Peyer's patch (tissue), 4 donors: ENCODE measurements around the gene TSPAN18. TPM values are rescaled to one million over a fixed set of nuclear protein-coding genes. Genes with fewer than 3 reads are reported as not detected.

Source experiments
- DNase-seq, 3 donors: peaks; one replicate each; pipeline ENCODE4 v3.0.0-alpha.2; 2017 to 2019
- H3K27ac ChIP-seq, 4 donors: fragments of 200-600 bp; sonication (generic); one replicate each; pipeline ENCODE4 v1.5.1; 2016 to 2019
- H3K27me3 ChIP-seq, 2 donors: fragments of 200-600 bp; sonication (generic); one replicate each; pipeline ENCODE4 v1.5.1; 2019
- H3K36me3 ChIP-seq, 3 donors: fragments of 200-600 bp; sonication (generic); one replicate each; pipeline ENCODE4 v1.5.1; 2016 to 2019
- H3K4me1 ChIP-seq, 4 donors: fragments of 200-600 bp; sonication (generic); one replicate each; pipeline ENCODE4 v1.5.1; 2016 to 2019
- H3K4me3 ChIP-seq, 4 donors: fragments of 200-600 bp; sonication (generic); 1 replicate in 3 of 4; 2 replicates in 1 of 4; pipeline ENCODE4 v1.5.1; 2016 to 2019; ENCODE audit warnings: mild to moderate bottlenecking in 1 of 4
- H3K9me3 ChIP-seq, 4 donors: fragments of 200-600 bp; sonication (generic); one replicate each; pipeline ENCODE4 v1.5.1; 2016 to 2019; ENCODE audit warnings: mild to moderate bottlenecking in 1 of 4
- POLR2A ChIP-seq, 2 donors: fragments of 450-650 bp; IDR thresholded peaks; one replicate each; pipeline ENCODE4 v1.5.1; 2017; ENCODE audit warnings: antibody characterized with exemption in 2 of 2, mild to moderate bottlenecking in 2 of 2, moderate library complexity in 2 of 2
- total RNA-seq, 4 donors: library from RNA; depleted of rRNA; stranded (reverse); fragments of >200 nt; gene quantifications; one replicate each; pipeline ENCODE4 v1.1.0, GENCODE V29; 2016
- TF ChIP-seq, protein P1 (sequence below), 6 experiments: fragments of 450-650 bp in 4 of 6; fragments of 200-600 bp in 2 of 6; sonication (generic) in 1 of 6; IDR thresholded peaks; one replicate each; pipeline ENCODE4 v1.5.1; 2017 to 2019; ENCODE audit warnings: antibody characterized with exemption in 6 of 6, mild to moderate bottlenecking in 3 of 6, moderate library complexity in 1 of 6

The TSPAN18 gene
- total RNA-seq, 4 donors from 2014 or later: 1.1 to 19.8 (median 3.1) TPM

DNA sequence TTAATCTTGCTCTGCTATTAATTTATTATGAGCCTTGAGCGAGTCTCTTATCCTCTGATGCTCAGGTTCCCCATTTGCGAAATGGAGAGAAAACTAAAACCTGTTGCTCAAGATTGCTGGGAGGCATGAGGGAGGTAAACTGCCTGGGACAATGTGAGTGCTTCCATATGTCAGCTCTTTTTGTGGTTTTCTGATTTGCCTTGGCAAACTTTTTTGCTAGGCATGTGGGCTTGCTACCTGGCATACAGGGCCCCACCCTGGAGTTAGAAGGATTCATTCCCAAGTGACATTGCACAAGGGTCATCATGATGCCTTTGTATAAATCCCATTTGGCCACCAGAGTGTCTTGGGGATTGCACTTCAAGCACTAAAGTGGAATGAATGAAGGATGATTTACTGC lies 22.4 kb downstream of the TSPAN18 start:
- Histone ChIP-seq H3K27ac (no peak overlapping the region), H3K36me3 (no peaks in the 10 kb centered on the region), H3K4me1 (peaks cover 0 to 11% (median 0%) of the 10 kb centered on the region in 4 donors), H3K27me3 (no peaks in the 10 kb centered on the region), H3K9me3 (no peaks in the 10 kb centered on the region), H3K4me3 (no peak overlapping the region)
- no peak for DNase-seq
- no peak for TF ChIP-seq POLR2A (IDR thresholded peaks at IDR 0.05)
- TF ChIP-seq, protein P1, sequence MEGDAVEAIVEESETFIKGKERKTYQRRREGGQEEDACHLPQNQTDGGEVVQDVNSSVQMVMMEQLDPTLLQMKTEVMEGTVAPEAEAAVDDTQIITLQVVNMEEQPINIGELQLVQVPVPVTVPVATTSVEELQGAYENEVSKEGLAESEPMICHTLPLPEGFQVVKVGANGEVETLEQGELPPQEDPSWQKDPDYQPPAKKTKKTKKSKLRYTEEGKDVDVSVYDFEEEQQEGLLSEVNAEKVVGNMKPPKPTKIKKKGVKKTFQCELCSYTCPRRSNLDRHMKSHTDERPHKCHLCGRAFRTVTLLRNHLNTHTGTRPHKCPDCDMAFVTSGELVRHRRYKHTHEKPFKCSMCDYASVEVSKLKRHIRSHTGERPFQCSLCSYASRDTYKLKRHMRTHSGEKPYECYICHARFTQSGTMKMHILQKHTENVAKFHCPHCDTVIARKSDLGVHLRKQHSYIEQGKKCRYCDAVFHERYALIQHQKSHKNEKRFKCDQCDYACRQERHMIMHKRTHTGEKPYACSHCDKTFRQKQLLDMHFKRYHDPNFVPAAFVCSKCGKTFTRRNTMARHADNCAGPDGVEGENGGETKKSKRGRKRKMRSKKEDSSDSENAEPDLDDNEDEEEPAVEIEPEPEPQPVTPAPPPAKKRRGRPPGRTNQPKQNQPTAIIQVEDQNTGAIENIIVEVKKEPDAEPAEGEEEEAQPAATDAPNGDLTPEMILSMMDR (IDR thresholded peaks at IDR 0.05): no peak

DNA sequence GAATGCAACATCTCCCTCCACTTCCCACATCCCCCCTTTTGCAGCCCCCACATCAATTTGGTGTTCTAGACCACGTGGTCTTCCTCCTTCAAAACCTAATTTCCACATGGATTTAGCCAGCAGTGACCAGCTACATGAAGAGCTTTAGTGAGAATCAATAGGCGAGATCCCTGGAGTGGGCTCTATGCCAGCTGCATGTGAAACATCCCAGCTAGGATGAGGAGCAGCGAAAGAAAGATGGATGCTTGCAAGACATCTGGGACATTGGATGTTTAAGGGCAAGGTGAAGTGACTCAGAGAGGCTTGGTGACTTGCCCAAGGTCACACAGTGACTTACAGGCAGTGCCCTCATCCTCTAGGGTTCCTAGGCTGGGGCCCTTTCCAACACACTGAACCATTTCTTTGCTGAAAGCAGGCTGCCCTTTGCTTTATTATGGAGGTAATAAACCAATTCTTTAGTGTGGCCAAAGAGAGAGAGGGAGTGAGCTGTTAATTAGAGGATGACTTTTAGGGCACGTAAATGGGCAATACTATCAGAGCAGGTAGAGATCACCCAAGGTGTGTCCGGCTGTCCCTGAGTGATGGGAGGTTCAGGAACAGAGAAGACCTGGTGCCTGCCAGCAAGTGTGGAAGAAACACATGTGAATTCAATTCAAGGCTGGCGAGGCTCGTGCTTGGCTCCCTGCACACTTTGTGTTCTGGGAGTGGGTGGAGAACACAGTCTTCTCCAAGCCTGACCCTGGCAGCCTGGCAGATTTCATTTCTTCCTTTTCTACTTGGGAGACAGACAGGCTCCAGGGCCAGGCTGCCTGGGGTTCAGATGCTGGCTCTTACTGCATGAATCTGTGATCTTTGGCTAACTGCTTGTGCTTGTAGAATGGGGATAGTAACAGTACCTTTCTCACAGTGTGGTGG lies 24.0 kb downstream of the TSPAN18 start:
- H3K27me3 ChIP-seq: no peaks in the 10 kb centered on the region
- peak in 1 of 3 donors; percentile 54 for DNase-seq
- peak overlapping the region in 1 of 4 donors; percentile 1 for H3K27ac ChIP-seq
- H3K4me3 ChIP-seq: no peak overlapping the region
- no peaks in the 10 kb centered on the region for H3K4me1 ChIP-seq
- H3K9me3 ChIP-seq: no peaks in the 10 kb centered on the region
- no peak for TF ChIP-seq POLR2A (IDR thresholded peaks at IDR 0.05)
- TF ChIP-seq, protein P1 (IDR thresholded peaks at IDR 0.05): no peak
- no peaks in the 10 kb centered on the region for H3K36me3 ChIP-seq

DNA sequence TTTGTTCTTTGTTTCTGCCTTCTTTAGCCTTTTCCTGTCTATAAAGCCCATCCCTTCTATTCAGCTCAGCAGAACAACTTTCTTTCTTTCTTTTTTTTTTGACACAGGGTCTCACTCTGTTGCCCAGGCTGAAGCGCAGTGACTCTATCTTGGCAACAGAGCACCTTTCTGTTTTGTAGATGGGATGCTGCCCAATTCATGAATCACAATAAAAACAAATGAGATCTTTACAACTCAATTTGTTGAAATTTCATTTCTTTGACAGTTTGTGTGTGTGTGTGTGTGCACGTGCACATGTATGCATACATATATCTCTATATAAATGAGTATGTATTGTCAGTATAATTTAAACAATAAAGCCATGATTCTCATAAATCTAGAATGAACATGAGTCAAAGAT lies 25.5 kb downstream of the TSPAN18 start:
- H3K9me3 ChIP-seq: no peaks in the 10 kb centered on the region
- H3K36me3 ChIP-seq: no peaks in the 10 kb centered on the region
- H3K27me3 ChIP-seq: no peaks in the 10 kb centered on the region
- TF ChIP-seq POLR2A (IDR thresholded peaks at IDR 0.05): no peak
- TF ChIP-seq, protein P1 (IDR thresholded peaks at IDR 0.05): no peak
- DNase-seq: no peak
- H3K4me3 ChIP-seq: no peak overlapping the region
- no peak overlapping the region for H3K27ac ChIP-seq
- no peaks in the 10 kb centered on the region for H3K4me1 ChIP-seq

DNA sequence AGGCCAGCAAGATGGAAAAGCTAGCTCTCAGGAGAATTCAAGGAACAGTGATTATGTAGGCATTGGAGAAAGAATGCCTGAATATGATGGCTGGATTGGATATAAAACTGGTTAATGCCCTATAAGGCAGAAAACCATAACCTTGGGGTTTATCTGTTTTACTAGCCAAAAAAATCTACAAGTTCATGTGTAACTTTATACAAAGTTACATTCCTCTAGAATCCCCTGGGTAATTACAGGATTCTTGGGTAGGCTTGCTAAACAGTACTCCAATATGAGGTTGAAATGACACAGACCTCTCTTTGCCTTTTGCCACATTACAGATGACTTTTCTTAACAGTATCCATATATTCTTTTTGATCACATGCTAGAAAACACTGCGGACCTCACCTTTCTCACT lies 26.0 kb downstream of the TSPAN18 start:
- TF ChIP-seq, protein P1 (IDR thresholded peaks at IDR 0.05): no peak
- TF ChIP-seq POLR2A (IDR thresholded peaks at IDR 0.05): no peak
- Histone ChIP-seq H3K4me1 (no peaks in the 10 kb centered on the region), H3K27me3 (no peaks in the 10 kb centered on the region), H3K4me3 (no peak overlapping the region), H3K36me3 (no peaks in the 10 kb centered on the region), H3K27ac (peak overlapping the region in 1 of 4 donors; percentile 27), H3K9me3 (no peaks in the 10 kb centered on the region)
- DNase-seq: no peak

DNA sequence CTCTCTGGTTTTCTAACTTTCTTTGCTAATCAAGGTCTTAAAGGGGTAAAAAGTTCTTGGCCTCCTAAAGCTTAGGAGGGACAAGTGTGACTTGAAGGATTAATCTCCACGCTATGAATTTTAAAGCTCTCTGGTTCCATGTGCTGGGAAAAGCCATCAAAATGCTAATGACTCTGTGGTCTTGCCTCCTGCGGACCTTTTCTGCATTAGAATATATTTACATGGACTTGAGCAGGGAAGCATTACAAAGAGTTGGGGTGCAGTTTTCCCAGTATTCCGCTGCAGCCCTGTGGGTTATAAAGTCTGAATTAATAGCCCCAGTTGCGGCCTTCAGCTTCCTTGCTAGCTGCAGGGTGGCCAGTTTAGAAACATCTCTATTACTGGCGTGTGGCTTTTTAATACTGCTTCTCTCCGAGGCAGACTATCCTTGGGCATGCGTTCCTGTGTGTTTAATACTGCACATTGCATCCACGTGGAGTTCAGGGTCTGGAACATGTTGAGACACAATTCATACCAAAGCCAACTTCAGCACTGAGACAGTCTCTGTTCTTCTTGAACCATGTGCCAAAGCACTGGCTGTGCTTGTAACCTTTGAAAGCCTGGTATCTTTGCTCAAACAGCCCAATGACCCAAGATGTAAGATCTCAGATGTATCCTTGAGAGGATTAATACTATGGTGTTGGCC lies 27.3 kb downstream of the TSPAN18 start:
- TF ChIP-seq POLR2A (IDR thresholded peaks at IDR 0.05): no peak
- TF ChIP-seq, protein P1 (IDR thresholded peaks at IDR 0.05): no peak

More for the DNA sequence above, 27.3 kb downstream of the TSPAN18 start:
- Histone ChIP-seq H3K4me1 (no peaks in the 10 kb centered on the region), H3K9me3 (no peaks in the 10 kb centered on the region), H3K27ac (peak overlapping the region in 1 of 4 donors; percentile 59), H3K36me3 (no peaks in the 10 kb centered on the region), H3K4me3 (no peak overlapping the region), H3K27me3 (no peaks in the 10 kb centered on the region)
- no peak for DNase-seq
